A549 treated with Hydrocortisone at 1 μM for 4 hours (cell line): ENCODE results near the gene ELN. TPM values are rescaled to one million over a fixed set of nuclear protein-coding genes. Genes with fewer than 3 reads are reported as not detected.

ENCODE experiments used
- total RNA-seq: library from RNA; stranded (reverse); fragments of 200-300 nt; extraction: Qiagen RNA extraction; gene quantifications from 5 replicates; pipeline ENCODE4 v1.2.3, GENCODE V29; 2022

The ELN gene
- 0.07 to 0.23 TPM (median 0.10 TPM) in 5 replicates for total RNA-seq

GRCh38 chr7:74027683-74028320, at the start of gene ELN:
Gene ELN, plus strand, starts transcription at chr7:74028173. Its CDS starts 15 bp downstream, at chr7:74028188.

GRCh38 chr7:74083117-74083876, 55.3 kb downstream of the ELN start, which contains the start of gene LIMK1:
Gene LIMK1, plus strand, starts transcription at chr7:74083804. Its CDS starts 187 bp downstream, at chr7:74083991.

Other genes with a start within 250 kb of the ELN start
- 3.7 to 5.3 TPM (median 4.3 TPM) in 5 replicates for gene CLDN4, start 197.2 kb upstream of the ELN start, total RNA-seq
- 8.2 to 12.9 TPM (median 9.9 TPM) in 5 replicates for gene METTL27, start 185.7 kb upstream of the ELN start, total RNA-seq
- 0.10 to 0.28 TPM (median 0.13 TPM) in 3 of 5 replicates, not detected in the others for gene TMEM270, start 167.0 kb upstream of the ELN start, total RNA-seq
- 29.7 to 34.2 TPM (median 32.1 TPM) in 5 replicates for gene LIMK1, start 55.6 kb downstream of the ELN start, total RNA-seq
- 295 to 366 TPM (median 300 TPM) in 5 replicates for gene EIF4H, start 146.2 kb downstream of the ELN start, total RNA-seq
- 0.66 to 1.2 TPM (median 0.83 TPM) in 5 replicates for gene LAT2, start 181.8 kb downstream of the ELN start, total RNA-seq
- gene RFC2, start 226.2 kb downstream of the ELN start, total RNA-seq: 52.4 to 62.4 TPM (median 54.2 TPM) in 5 replicates